PC-9 (cell line): ENCODE results near the gene RELB. TPM values are rescaled to one million over a fixed set of nuclear protein-coding genes. Genes with fewer than 3 reads are reported as not detected.
"Not testable (repeated sequence)": the region's sequence is repeated elsewhere in the genome, so short reads cannot be mapped to it uniquely, and the experiment has no call there.

Experiments
- BruUV-seq: library from RNA; stranded (reverse); fragments of 400-500 nt; replicated peaks from 2 replicates; lab custom pipeline; 2021; lab: Mats Ljungman, UMichigan
- CTCF ChIA-PET: fragments of 300-600 bp; sonication (Branson Sonifier 250); formaldehyde crosslinking; loops from one replicate; lab custom pipeline; 2022; ENCODE audit warnings: antibody characterized with exemption; lab: Charles Lee
- POLR2A ChIA-PET: fragments of 300-600 bp; sonication (Branson Sonifier 250); formaldehyde crosslinking; loops from one replicate; lab custom pipeline; 2022; ENCODE audit warnings: antibody characterized with exemption; ENCODE audit not compliant: unreplicated experiment; lab: Charles Lee
- DNase-seq, 2 experiments: peaks; one replicate each; pipeline versions ENCODE4 v3.0.0 to v3.0.0-alpha.2; 2015 to 2022; ENCODE audit warnings: mixed read lengths in 1 of 2
- H2AFZ ChIP-seq: fragments of 200-600 bp; sonication (generic); 2 replicates; pipeline ENCODE4 v1.8.1; 2017; ENCODE audit warnings: antibody characterized with exemption
- H3F3A ChIP-seq: fragments of 200-600 bp; sonication (generic); 2 replicates; pipeline ENCODE4 v1.8.1; 2017; ENCODE audit warnings: antibody characterized with exemption, mild to moderate bottlenecking, low read depth; ENCODE audit not compliant: insufficient read depth
- H3K27ac ChIP-seq: fragments of 200-600 bp; sonication (generic); 2 replicates; pipeline ENCODE4 v1.6.1; 2016; ENCODE audit warnings: mixed run types
- H3K27me3 ChIP-seq: fragments of 200-600 bp; sonication (generic); 2 replicates; pipeline ENCODE4 v1.6.1; 2016; ENCODE audit warnings: low read depth, mixed run types; ENCODE audit not compliant: insufficient read depth
- H3K36me3 ChIP-seq: fragments of 200-600 bp; sonication (generic); 2 replicates; pipeline ENCODE4 v1.6.1; 2016; ENCODE audit warnings: low read depth, mixed run types
- H3K4me1 ChIP-seq: fragments of 200-600 bp; sonication (generic); replicated peaks from 2 replicates; pipeline ENCODE4 v1.6.1; 2016; ENCODE audit warnings: mixed run types; ENCODE audit not compliant: insufficient read depth
- H3K4me2 ChIP-seq: fragments of 200-600 bp; sonication (generic); 2 replicates; pipeline ENCODE4 v1.6.1; 2017; ENCODE audit warnings: mixed run types
- H3K4me3 ChIP-seq: fragments of 200-600 bp; sonication (generic); 2 replicates; pipeline ENCODE4 v1.6.1; 2016; ENCODE audit warnings: mixed run types
- H3K79me2 ChIP-seq: fragments of 200-600 bp; sonication (generic); 2 replicates; pipeline ENCODE4 v1.6.1; 2017; ENCODE audit warnings: low read depth, mixed run types
- H3K9me2 ChIP-seq: fragments of 200-600 bp; sonication (generic); 2 replicates; pipeline ENCODE4 v1.8.1; 2017; ENCODE audit warnings: mild to moderate bottlenecking; ENCODE audit not compliant: insufficient read depth
- H3K9me3 ChIP-seq: fragments of 200-600 bp; sonication (generic); 2 replicates; pipeline ENCODE4 v1.8.1; 2016; ENCODE audit warnings: low read depth; ENCODE audit not compliant: insufficient read depth
- H4K20me1 ChIP-seq: fragments of 200-600 bp; sonication (generic); 2 replicates; pipeline ENCODE4 v1.8.1; 2017; ENCODE audit not compliant: insufficient read depth
- EZH2 ChIP-seq: fragments of 200-600 bp; sonication (generic); IDR thresholded peaks from 2 replicates; pipeline ENCODE4 v1.8.0; 2017; ENCODE audit warnings: antibody characterized with exemption, low read depth
- intact Hi-C: fragments of 100-400 bp; cut with micrococcal nuclease; formaldehyde crosslinking; loops from one replicate; pipeline ENCODE4 v1.10.0; 2022; ENCODE audit not compliant: unreplicated experiment
- total RNA-seq: library from RNA; stranded (reverse); gene quantifications from 2 replicates; pipeline ENCODE4 v1.2.3, GENCODE V29; 2021
- TF ChIP-seq, protein P1 (sequence below): fragments of 200-600 bp; sonication (generic); conservative IDR thresholded peaks from 2 replicates; pipeline ENCODE4 v1.6.1; 2017; ENCODE audit warnings: mixed run types, antibody characterized with exemption, mild to moderate bottlenecking, moderate library complexity

The RELB gene
- total RNA-seq, 1 experiment from 2014 or later = 5.8 TPM

DNA sequence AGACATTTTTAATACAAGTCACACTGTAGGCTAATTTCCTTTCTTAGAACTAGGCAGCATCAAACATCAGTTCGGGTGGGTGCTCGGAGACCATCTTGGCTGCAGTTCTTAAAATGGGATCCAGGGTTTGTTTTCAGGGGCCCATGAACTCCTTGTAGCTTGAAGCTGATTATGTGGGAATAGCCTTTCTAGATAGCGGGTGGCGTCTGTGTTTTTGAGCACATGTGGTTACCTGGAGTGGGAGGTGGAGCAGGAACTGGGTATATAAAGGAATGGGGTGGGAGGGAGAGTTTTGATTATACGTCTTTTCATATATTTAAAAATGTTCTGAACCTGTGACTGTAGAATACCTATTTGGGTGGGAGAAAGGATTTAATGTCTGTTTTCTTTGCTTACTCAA lies 33.1 kb upstream of the RELB start:
- Histone ChIP-seq H3K9me2 (no peaks in the 10 kb centered on the region), H3K4me1 (no peaks in the 10 kb centered on the region), H3K4me3 (no peak overlapping the region), H3K79me2 (0 out of 2 replicates have a peak, but pooled peaks cover 3% of the 10 kb centered on the region), H3K27me3 (no peaks in the 10 kb centered on the region), H3F3A (peaks cover 8% of the 10 kb centered on the region; the same call in 1 of the 2 replicates), H2AFZ (no peak overlapping the region), H3K36me3 (0 out of 2 replicates have a peak, but pooled peaks cover 12% of the 10 kb centered on the region), H3K27ac (no peak overlapping the region), H3K9me3 (no peaks in the 10 kb centered on the region), H3K4me2 (no peak overlapping the region), H4K20me1 (peaks cover 10% of the 10 kb centered on the region)
- intact Hi-C loops = no loop called here
- DNase-seq = no peak
- ChIA-PET POLR2A (no interaction called here), CTCF (no interaction called here)
- no peak for TF ChIP-seq EZH2
- TF ChIP-seq, protein P1, sequence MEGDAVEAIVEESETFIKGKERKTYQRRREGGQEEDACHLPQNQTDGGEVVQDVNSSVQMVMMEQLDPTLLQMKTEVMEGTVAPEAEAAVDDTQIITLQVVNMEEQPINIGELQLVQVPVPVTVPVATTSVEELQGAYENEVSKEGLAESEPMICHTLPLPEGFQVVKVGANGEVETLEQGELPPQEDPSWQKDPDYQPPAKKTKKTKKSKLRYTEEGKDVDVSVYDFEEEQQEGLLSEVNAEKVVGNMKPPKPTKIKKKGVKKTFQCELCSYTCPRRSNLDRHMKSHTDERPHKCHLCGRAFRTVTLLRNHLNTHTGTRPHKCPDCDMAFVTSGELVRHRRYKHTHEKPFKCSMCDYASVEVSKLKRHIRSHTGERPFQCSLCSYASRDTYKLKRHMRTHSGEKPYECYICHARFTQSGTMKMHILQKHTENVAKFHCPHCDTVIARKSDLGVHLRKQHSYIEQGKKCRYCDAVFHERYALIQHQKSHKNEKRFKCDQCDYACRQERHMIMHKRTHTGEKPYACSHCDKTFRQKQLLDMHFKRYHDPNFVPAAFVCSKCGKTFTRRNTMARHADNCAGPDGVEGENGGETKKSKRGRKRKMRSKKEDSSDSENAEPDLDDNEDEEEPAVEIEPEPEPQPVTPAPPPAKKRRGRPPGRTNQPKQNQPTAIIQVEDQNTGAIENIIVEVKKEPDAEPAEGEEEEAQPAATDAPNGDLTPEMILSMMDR = no peak
- BruUV-seq = no TSS peak

DNA sequence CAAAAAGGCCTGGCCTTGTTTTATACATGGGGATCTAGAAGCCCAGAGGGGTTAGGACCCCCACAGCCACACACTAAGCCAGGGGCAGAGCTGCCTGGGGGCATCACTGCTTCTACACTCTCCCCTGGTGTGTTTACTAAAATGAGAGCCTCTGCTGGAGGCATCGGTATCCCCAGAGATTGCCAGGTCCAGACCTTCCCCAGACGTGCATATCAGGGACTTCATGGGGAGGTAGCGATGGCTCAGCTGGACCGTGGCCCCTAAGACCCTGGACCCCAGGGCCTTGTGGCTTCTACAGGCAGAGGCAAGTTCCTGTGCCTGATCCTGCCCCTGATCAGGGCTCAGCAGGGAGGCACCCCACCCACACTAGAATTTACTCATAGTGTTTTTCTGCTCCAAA lies 32.6 kb upstream of the RELB start:
- H3K79me2 ChIP-seq = 0 out of 2 replicates have a peak, but pooled peaks cover 3% of the 10 kb centered on the region
- H3K27me3 ChIP-seq = no peaks in the 10 kb centered on the region
- TF ChIP-seq, protein P1 = no peak
- no peak for TF ChIP-seq EZH2
- H3K9me2 ChIP-seq = no peaks in the 10 kb centered on the region
- H2AFZ ChIP-seq = no peak overlapping the region
- no peak for DNase-seq
- intact Hi-C loops = no loop called here
- CTCF ChIA-PET = no interaction called here
- H3K9me3 ChIP-seq = no peaks in the 10 kb centered on the region
- no peaks in the 10 kb centered on the region for H3K4me1 ChIP-seq
- no TSS peak for BruUV-seq
- no peak overlapping the region for H3K4me2 ChIP-seq
- H3K4me3 ChIP-seq = no peak overlapping the region
- POLR2A ChIA-PET = no interaction called here
- H4K20me1 ChIP-seq = peaks cover 10% of the 10 kb centered on the region
- H3F3A ChIP-seq = peaks cover 8% of the 10 kb centered on the region; the same call in 1 of the 2 replicates
- H3K36me3 ChIP-seq = 0 out of 2 replicates have a peak, but pooled peaks cover 13% of the 10 kb centered on the region
- no peak overlapping the region for H3K27ac ChIP-seq

DNA sequence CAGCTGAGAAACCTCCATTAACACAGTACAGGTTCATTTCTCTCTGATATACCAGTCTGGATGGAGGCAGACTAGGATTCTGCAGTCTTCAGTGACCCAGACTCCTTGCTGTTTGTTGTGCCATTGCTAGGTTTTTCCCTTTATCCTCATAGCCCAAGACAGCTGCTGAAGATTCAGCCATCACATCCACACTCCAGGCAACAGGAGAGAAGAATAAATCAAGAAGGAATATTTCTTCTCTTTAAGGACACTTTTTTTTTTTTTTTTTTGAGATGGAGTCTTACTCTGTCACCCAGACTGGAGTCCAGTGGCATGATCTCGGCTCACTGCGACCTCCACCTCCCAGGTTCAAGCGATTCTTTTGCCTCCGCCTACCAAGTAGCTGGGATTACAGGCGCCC lies 31.8 kb upstream of the RELB start:
- POLR2A ChIA-PET = no interaction called here
- Histone ChIP-seq H3K79me2 (0 out of 2 replicates have a peak, but pooled peaks cover 3% of the 10 kb centered on the region), H2AFZ (no peak overlapping the region), H3K27me3 (no peaks in the 10 kb centered on the region), H4K20me1 (peaks cover 10% of the 10 kb centered on the region), H3F3A (peaks cover 8% of the 10 kb centered on the region; the same call in 1 of the 2 replicates), H3K4me3 (no peak overlapping the region), H3K27ac (no peak overlapping the region), H3K4me1 (no peaks in the 10 kb centered on the region), H3K36me3 (0 out of 2 replicates have a peak, but pooled peaks cover 13% of the 10 kb centered on the region), H3K4me2 (no peak overlapping the region), H3K9me2 (no peaks in the 10 kb centered on the region), H3K9me3 (no peaks in the 10 kb centered on the region)
- CTCF ChIA-PET = no interaction called here
- no peak for TF ChIP-seq EZH2
- TF ChIP-seq, protein P1 = no peak
- intact Hi-C loops = no loop called here
- BruUV-seq = no TSS peak
- DNase-seq = no peak

DNA sequence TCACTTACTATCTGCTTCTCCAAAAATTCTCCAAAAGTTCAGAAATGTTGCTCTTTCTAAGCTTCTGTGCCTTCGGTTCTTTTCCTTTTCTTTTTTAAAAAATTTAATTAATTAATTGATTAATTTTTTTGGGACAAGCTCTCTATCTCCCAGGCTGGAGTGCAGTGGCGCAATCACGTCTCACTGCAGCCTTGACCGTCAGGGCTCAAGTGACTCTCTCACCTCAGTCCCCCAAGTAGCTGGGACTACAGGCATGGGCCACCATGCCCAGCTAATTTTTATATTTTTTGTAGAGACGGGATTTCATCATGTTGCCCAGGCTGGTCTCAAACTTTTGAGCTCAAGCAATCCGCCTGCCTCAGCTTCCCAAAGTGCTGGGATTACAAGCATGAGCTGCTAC lies 29.8 kb upstream of the RELB start:
- H4K20me1 ChIP-seq, H3F3A ChIP-seq, CTCF ChIA-PET, H3K27me3 ChIP-seq, POLR2A ChIA-PET, BruUV-seq, DNase-seq, H3K9me3 ChIP-seq, H3K9me2 ChIP-seq, H2AFZ ChIP-seq, H3K4me1 ChIP-seq, H3K79me2 ChIP-seq, H3K4me3 ChIP-seq, H3K4me2 ChIP-seq, H3K27ac ChIP-seq, intact Hi-C loops: not testable (repeated sequence)
- peaks cover 24% of the 10 kb centered on the region for H3K36me3 ChIP-seq
